Measurements from ENCODE around the gene TEX10.
A peak's percentile ranks its signal among the peaks of the same experiment; 100 is the strongest.

The TEX10 gene

GRCh38 chr9:100377015-100377414 lies 24.3 kb upstream of the TEX10 start:
- Histone ChIP-seq H3K4me1 (ENCODE audit: control insufficient read depth, insufficient read depth, low read length) (no peaks in the 10 kb centered on the region), H3K9me3 (ENCODE audit: control insufficient read depth, insufficient read depth, low read depth, low read length) (no peaks in the 10 kb centered on the region), H3K4me3 (ENCODE audit: low read depth, low read length) (no peak overlapping the region), H3K36me3 (ENCODE audit: control insufficient read depth in 2 of 2, insufficient read depth in 1 of 2, low read length in 2 of 2) (no peaks in the 10 kb centered on the region), H3K27ac (ENCODE audit: extremely low read depth, low read depth, low read length) (no peak overlapping the region)
- POLR2A ChIA-PET, result no interaction called here
- TF ChIP-seq SP7 (tag by site-specific recombination; IDR thresholded peaks at IDR 0.05), result no peak
- TF ChIP-seq, protein P1, sequence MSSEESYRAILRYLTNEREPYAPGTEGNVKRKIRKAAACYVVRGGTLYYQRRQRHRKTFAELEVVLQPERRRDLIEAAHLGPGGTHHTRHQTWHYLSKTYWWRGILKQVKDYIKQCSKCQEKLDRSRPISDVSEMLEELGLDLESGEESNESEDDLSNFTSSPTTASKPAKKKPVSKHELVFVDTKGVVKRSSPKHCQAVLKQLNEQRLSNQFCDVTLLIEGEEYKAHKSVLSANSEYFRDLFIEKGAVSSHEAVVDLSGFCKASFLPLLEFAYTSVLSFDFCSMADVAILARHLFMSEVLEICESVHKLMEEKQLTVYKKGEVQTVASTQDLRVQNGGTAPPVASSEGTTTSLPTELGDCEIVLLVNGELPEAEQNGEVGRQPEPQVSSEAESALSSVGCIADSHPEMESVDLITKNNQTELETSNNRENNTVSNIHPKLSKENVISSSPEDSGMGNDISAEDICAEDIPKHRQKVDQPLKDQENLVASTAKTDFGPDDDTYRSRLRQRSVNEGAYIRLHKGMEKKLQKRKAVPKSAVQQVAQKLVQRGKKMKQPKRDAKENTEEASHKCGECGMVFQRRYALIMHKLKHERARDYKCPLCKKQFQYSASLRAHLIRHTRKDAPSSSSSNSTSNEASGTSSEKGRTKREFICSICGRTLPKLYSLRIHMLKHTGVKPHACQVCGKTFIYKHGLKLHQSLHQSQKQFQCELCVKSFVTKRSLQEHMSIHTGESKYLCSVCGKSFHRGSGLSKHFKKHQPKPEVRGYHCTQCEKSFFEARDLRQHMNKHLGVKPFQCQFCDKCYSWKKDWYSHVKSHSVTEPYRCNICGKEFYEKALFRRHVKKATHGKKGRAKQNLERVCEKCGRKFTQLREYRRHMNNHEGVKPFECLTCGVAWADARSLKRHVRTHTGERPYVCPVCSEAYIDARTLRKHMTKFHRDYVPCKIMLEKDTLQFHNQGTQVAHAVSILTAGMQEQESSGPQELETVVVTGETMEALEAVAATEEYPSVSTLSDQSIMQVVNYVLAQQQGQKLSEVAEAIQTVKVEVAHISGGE (tag by site-specific recombination; conservative IDR thresholded peaks at IDR 0.05; ENCODE audit: low read depth), result no peak
- TF ChIP-seq KLF17 (tag by site-specific recombination; IDR thresholded peaks at IDR 0.05), result no peak
- TF ChIP-seq, protein P2, sequence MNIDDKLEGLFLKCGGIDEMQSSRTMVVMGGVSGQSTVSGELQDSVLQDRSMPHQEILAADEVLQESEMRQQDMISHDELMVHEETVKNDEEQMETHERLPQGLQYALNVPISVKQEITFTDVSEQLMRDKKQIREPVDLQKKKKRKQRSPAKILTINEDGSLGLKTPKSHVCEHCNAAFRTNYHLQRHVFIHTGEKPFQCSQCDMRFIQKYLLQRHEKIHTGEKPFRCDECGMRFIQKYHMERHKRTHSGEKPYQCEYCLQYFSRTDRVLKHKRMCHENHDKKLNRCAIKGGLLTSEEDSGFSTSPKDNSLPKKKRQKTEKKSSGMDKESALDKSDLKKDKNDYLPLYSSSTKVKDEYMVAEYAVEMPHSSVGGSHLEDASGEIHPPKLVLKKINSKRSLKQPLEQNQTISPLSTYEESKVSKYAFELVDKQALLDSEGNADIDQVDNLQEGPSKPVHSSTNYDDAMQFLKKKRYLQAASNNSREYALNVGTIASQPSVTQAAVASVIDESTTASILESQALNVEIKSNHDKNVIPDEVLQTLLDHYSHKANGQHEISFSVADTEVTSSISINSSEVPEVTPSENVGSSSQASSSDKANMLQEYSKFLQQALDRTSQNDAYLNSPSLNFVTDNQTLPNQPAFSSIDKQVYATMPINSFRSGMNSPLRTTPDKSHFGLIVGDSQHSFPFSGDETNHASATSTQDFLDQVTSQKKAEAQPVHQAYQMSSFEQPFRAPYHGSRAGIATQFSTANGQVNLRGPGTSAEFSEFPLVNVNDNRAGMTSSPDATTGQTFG (tag by site-specific recombination; IDR thresholded peaks at IDR 0.05; ENCODE audit: borderline replicate concordance), result no peak
- TF ChIP-seq, protein P3, sequence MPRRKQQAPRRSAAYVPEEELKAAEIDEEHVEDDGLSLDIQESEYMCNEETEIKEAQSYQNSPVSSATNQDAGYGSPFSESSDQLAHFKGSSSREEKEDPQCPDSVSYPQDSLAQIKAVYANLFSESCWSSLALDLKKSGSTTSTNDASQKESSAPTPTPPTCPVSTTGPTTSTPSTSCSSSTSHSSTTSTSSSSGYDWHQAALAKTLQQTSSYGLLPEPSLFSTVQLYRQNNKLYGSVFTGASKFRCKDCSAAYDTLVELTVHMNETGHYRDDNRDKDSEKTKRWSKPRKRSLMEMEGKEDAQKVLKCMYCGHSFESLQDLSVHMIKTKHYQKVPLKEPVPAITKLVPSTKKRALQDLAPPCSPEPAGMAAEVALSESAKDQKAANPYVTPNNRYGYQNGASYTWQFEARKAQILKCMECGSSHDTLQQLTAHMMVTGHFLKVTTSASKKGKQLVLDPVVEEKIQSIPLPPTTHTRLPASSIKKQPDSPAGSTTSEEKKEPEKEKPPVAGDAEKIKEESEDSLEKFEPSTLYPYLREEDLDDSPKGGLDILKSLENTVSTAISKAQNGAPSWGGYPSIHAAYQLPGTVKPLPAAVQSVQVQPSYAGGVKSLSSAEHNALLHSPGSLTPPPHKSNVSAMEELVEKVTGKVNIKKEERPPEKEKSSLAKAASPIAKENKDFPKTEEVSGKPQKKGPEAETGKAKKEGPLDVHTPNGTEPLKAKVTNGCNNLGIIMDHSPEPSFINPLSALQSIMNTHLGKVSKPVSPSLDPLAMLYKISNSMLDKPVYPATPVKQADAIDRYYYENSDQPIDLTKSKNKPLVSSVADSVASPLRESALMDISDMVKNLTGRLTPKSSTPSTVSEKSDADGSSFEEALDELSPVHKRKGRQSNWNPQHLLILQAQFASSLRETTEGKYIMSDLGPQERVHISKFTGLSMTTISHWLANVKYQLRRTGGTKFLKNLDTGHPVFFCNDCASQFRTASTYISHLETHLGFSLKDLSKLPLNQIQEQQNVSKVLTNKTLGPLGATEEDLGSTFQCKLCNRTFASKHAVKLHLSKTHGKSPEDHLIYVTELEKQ (tag by site-specific recombination; IDR thresholded peaks at IDR 0.05; ENCODE audit: borderline replicate concordance), result no peak
- no peak for TF ChIP-seq SETDB1 (IDR thresholded peaks at IDR 0.05; ENCODE audit: insufficient read length, low read length)
- no peak for TF ChIP-seq INSM2 (tag by site-specific recombination; IDR thresholded peaks at IDR 0.05)
- TF ChIP-seq ZNF561 (tag by site-specific recombination; IDR thresholded peaks at IDR 0.05; ENCODE audit: borderline replicate concordance), result no peak
- CTCF ChIA-PET, result no interaction called here

DNA sequence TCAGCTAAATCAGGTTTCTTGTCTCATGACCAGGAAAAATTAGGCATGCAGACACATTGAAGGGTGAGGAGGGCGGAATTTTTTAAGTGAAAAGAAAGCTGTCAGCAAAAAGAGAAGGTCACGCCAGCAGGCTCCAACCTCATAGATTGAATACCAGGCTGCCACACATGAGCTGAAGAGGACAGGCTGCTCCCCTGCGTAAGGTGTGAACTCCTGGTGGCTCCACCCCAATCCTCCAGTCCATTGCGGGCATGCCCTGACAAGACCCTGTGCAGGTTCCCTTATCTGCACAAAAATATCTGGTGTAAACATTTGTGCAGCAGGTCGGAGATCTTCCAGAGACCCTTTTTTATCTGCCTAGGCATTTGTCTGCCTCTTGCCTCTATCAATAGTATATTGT lies 22.9 kb upstream of the TEX10 start:
- ChIA-PET CTCF (interaction anchor here (0.6 to 0.7 kb wide), 3 partner anchors 14 to 222 kb away, joined by 3 read pairs; no protein-coding TSS in a partner anchor), POLR2A (interaction anchor here (1.0 kb wide), 1 partner anchor 36 kb away, joined by 3 read pairs; no protein-coding TSS in a partner anchor)
- TF ChIP-seq ZNF600 (tag by site-specific recombination; IDR thresholded peaks at IDR 0.05) (no peak), SETDB1 (IDR thresholded peaks at IDR 0.05; ENCODE audit: insufficient read length, low read length) (peak; percentile 71)
- no peak overlapping the region for H3K4me3 ChIP-seq (ENCODE audit: low read depth, low read length)
- H3K27ac ChIP-seq (ENCODE audit: extremely low read depth, low read depth, low read length), result no peak overlapping the region
- no peaks in the 10 kb centered on the region for H3K36me3 ChIP-seq (ENCODE audit: control insufficient read depth in 2 of 2, insufficient read depth in 1 of 2, low read length in 2 of 2)
- no peaks in the 10 kb centered on the region for H3K4me1 ChIP-seq (ENCODE audit: control insufficient read depth, insufficient read depth, low read length)
- H3K9me3 ChIP-seq (ENCODE audit: control insufficient read depth, insufficient read depth, low read depth, low read length), result no peaks in the 10 kb centered on the region
